Thymus (tissue), 11 donors: ENCODE data around the gene RHEBL1. TPM values are rescaled to one million over a fixed set of nuclear protein-coding genes. Genes with fewer than 3 reads are reported as not detected.

Source experiments
- DNase-seq, 9 donors: peaks; one replicate each; pipeline ENCODE4 v3.0.0-alpha.2; 2013; ENCODE audit warnings: low spot score in 9 of 9, low read depth in 6 of 9, missing footprints in 1 of 9
- H3K27ac ChIP-seq, 2 donors: one replicate each; pipeline ENCODE4 v1.5.1; 2013; ENCODE audit warnings: control low read depth in 1 of 2, low read depth in 1 of 2, low read length in 1 of 2, mild to moderate bottlenecking in 1 of 2, moderate library complexity in 1 of 2
- H3K27me3 ChIP-seq, 2 donors: one replicate each; pipeline ENCODE4 v1.5.1; 2013; ENCODE audit warnings: low read length in 1 of 2; ENCODE audit not compliant: control insufficient read depth in 2 of 2, insufficient read depth in 1 of 2
- H3K36me3 ChIP-seq, 2 donors: one replicate each; pipeline ENCODE4 v1.5.1; 2013; ENCODE audit warnings: low read length in 1 of 2, mild to moderate bottlenecking in 1 of 2, moderate library complexity in 1 of 2; ENCODE audit not compliant: control insufficient read depth in 2 of 2, insufficient read depth in 2 of 2
- H3K4me1 ChIP-seq, 2 donors: one replicate each; pipeline ENCODE4 v1.5.1; 2013; ENCODE audit warnings: low read length in 2 of 2; ENCODE audit not compliant: control insufficient read depth in 2 of 2, insufficient read depth in 2 of 2
- H3K4me3 ChIP-seq, 2 donors: one replicate each; pipeline ENCODE4 v1.5.1; 2013; ENCODE audit warnings: low read length in 2 of 2, control low read depth in 1 of 2, mild to moderate bottlenecking in 1 of 2
- H3K9me3 ChIP-seq, 2 donors: one replicate each; pipeline ENCODE4 v1.5.1; 2013; ENCODE audit warnings: low read length in 1 of 2, mild to moderate bottlenecking in 1 of 2; ENCODE audit not compliant: control insufficient read depth in 2 of 2, insufficient read depth in 1 of 2
- WGBS: extraction: QIAGEN DNeasy Blood & Tissue Kit; methylation state at CpG from one replicate; pipeline ENCODE4 v1.1.7; 2013; 5-methylcytosine and 5-hydroxymethylcytosine counted together
- polyA plus RNA-seq: library from polyadenylated mRNA; stranded (reverse); fragments of 200-250 nt; gene quantifications from one replicate; pipeline ENCODE4 v1.2.3, GENCODE V29; 2013
- total RNA-seq: library from RNA; stranded (reverse); fragments of 120-200 nt; gene quantifications from one replicate; pipeline ENCODE4 v1.2.4, GENCODE V29; 2013
- donor health status: healthy.

The RHEBL1 gene
- total and polyA plus RNA-seq, 2 donors: 1.6 to 3.2 TPM

GRCh38 chr12:49037111-49037946 lies 32.5 kb downstream of the RHEBL1 start:
- H3K27ac ChIP-seq: no peak overlapping the region
- WGBS: 98% methylated on average over 9 of the region's 9 CpGs
- no peaks in the 10 kb centered on the region for H3K27me3 ChIP-seq
- no peak for DNase-seq
- no peak overlapping the region for H3K4me3 ChIP-seq
- peaks cover 89 to 97% of the 10 kb centered on the region in 2 donors for H3K36me3 ChIP-seq
- H3K4me1 ChIP-seq: no peaks in the 10 kb centered on the region
- H3K9me3 ChIP-seq: peaks cover 0 to 3% of the 10 kb centered on the region in 2 donors

GRCh38 chr12:49036029-49036428 lies 33.8 kb downstream of the RHEBL1 start:
- no peak overlapping the region for H3K27ac ChIP-seq
- no peak overlapping the region for H3K4me3 ChIP-seq
- peaks cover 89 to 97% of the 10 kb centered on the region in 2 donors for H3K36me3 ChIP-seq
- no peak for DNase-seq
- H3K4me1 ChIP-seq: no peaks in the 10 kb centered on the region
- WGBS: over 99% methylated on average over 4 of the region's 4 CpGs
- peaks cover 0 to 3% of the 10 kb centered on the region in 2 donors for H3K9me3 ChIP-seq
- H3K27me3 ChIP-seq: no peaks in the 10 kb centered on the region

GRCh38 chr12:49034286-49034622 lies 35.5 kb downstream of the RHEBL1 start:
- 95% methylated on average over 4 of the region's 4 CpGs for WGBS
- no peak for DNase-seq
- H3K27me3 ChIP-seq: no peaks in the 10 kb centered on the region
- peaks cover 84 to 97% of the 10 kb centered on the region in 2 donors for H3K36me3 ChIP-seq
- H3K4me1 ChIP-seq: no peaks in the 10 kb centered on the region
- no peak overlapping the region for H3K4me3 ChIP-seq
- H3K27ac ChIP-seq: no peak overlapping the region
- peaks cover 0 to 3% of the 10 kb centered on the region in 2 donors for H3K9me3 ChIP-seq

GRCh38 chr12:49033611-49034285 lies 36.0 kb downstream of the RHEBL1 start:
- H3K9me3 ChIP-seq: peaks cover 0 to 3% of the 10 kb centered on the region in 2 donors
- 95% methylated on average over 12 of the region's 12 CpGs for WGBS
- peaks cover 84 to 97% of the 10 kb centered on the region in 2 donors for H3K36me3 ChIP-seq
- no peaks in the 10 kb centered on the region for H3K27me3 ChIP-seq
- no peaks in the 10 kb centered on the region for H3K4me1 ChIP-seq
- no peak for DNase-seq
- no peak overlapping the region for H3K4me3 ChIP-seq
- no peak overlapping the region for H3K27ac ChIP-seq

- Histone ChIP-seq H3K27me3 (no peaks in the 10 kb centered on the region), H3K9me3 (peaks cover 0 to 3% of the 10 kb centered on the region in 2 donors), H3K27ac (no peak overlapping the region), H3K36me3 (peaks cover 84 to 97% of the 10 kb centered on the region in 2 donors), H3K4me1 (no peaks in the 10 kb centered on the region), H3K4me3 (no peak overlapping the region)
- 97% methylated on average over 3 of the region's 3 CpGs for WGBS
- DNase-seq: no peak
Measured at GRCh38 chr12:49032679-49033447, 36.9 kb downstream of the RHEBL1 start.

- Histone ChIP-seq H3K4me1 (no peaks in the 10 kb centered on the region), H3K27ac (no peak overlapping the region), H3K27me3 (no peaks in the 10 kb centered on the region), H3K36me3 (peaks cover 84 to 97% of the 10 kb centered on the region in 2 donors), H3K9me3 (no peaks in the 10 kb centered on the region), H3K4me3 (no peak overlapping the region)
- WGBS: 93% methylated on average over 4 of the region's 4 CpGs
- no peak for DNase-seq
Measured at GRCh38 chr12:49032276-49032675, 37.5 kb downstream of the RHEBL1 start.

- no peaks in the 10 kb centered on the region for H3K27me3 ChIP-seq
- 98% methylated on average over 8 of the region's 8 CpGs for WGBS
Measured at GRCh38 chr12:49031573-49032161, 38.1 kb downstream of the RHEBL1 start.

GRCh38 chr12:49030714-49031572 lies 38.8 kb downstream of the RHEBL1 start:
- Histone ChIP-seq H3K4me1 (no peaks in the 10 kb centered on the region), H3K9me3 (no peaks in the 10 kb centered on the region), H3K36me3 (peaks cover 89 to 97% of the 10 kb centered on the region in 2 donors), H3K27me3 (no peaks in the 10 kb centered on the region), H3K27ac (no peak overlapping the region), H3K4me3 (no peak overlapping the region)
- over 99% methylated on average over 19 of the region's 19 CpGs for WGBS
- DNase-seq: no peak

More at GRCh38 chr12:49031573-49032161, 38.1 kb downstream of the RHEBL1 start:
- no peaks in the 10 kb centered on the region for H3K4me1 ChIP-seq
- no peak overlapping the region for H3K27ac ChIP-seq
- H3K36me3 ChIP-seq: peaks cover 84 to 96% of the 10 kb centered on the region in 2 donors
- DNase-seq: no peak
- H3K9me3 ChIP-seq: no peaks in the 10 kb centered on the region
- H3K4me3 ChIP-seq: no peak overlapping the region
